Measurements from ENCODE around the gene UNC5CL. TPM values are rescaled to one million over a fixed set of nuclear protein-coding genes. Genes with fewer than 3 reads are reported as not detected.
A peak's percentile ranks its signal among the peaks of the same experiment; 100 is the strongest.

The UNC5CL gene
- total RNA-seq, 2 experiments from 2014 or later = 1.1 to 1.6 TPM

- no peak overlapping the region for H3K27ac Mint-ChIP-seq
- CTCF ChIA-PET = interaction anchor here (1.2 to 4.0 kb wide), 7 partner anchors 9 to 29 kb away, joined by 3 to 23 read pairs (median 5); partner anchors contain the start of gene TSPO2
- H3K27me3 Mint-ChIP-seq = no peaks in the 10 kb centered on the region
- peaks cover 15% of the 10 kb centered on the region for H3K4me1 Mint-ChIP-seq
- POLR2A ChIA-PET = interaction anchor here (0.6 kb wide), 1 partner anchor 317 kb away, joined by 3 read pairs; no protein-coding TSS in a partner anchor
- H3K9me3 Mint-ChIP-seq = peaks cover 2% of the 10 kb centered on the region
- DNase-seq = no peak
- no peak overlapping the region for H3K4me3 Mint-ChIP-seq
- H3K36me3 Mint-ChIP-seq (ENCODE audit: low read depth) = peaks cover 5% of the 10 kb centered on the region
Measured at GRCh38 chr6:41056768-41057490, 17.9 kb upstream of the UNC5CL start.

- CTCF ChIA-PET = interaction anchor here (1.9 to 4.0 kb wide), 4 partner anchors 13 to 27 kb away, joined by 4 to 23 read pairs (median 6); partner anchors contain the start of genes NFYA, OARD1 and TSPO2
Measured at GRCh38 chr6:41055149-41055548, 16.1 kb upstream of the UNC5CL start.

GRCh38 chr6:41054511-41054910 lies 15.5 kb upstream of the UNC5CL start:
- Mint-ChIP-seq H3K27ac (no peak overlapping the region), H3K4me3 (no peak overlapping the region), H3K4me1 (peaks cover 23% of the 10 kb centered on the region), H3K9me3 (peaks cover 3% of the 10 kb centered on the region), H3K27me3 (no peaks in the 10 kb centered on the region), H3K36me3 (ENCODE audit: low read depth) (peaks cover 5% of the 10 kb centered on the region)
- ChIA-PET CTCF (interaction anchor here (1.2 to 4.0 kb wide), 9 partner anchors 9 to 186 kb away, joined by 3 to 23 read pairs (median 4); partner anchors contain the start of genes NFYA, OARD1, TSPO2 and UNC5CL), POLR2A (no interaction called here)
- DNase-seq = no peak

More at GRCh38 chr6:41055149-41055548, 16.1 kb upstream of the UNC5CL start:
- no peak for DNase-seq
- H3K4me1 Mint-ChIP-seq = peaks cover 23% of the 10 kb centered on the region
- no peak overlapping the region for H3K4me3 Mint-ChIP-seq
- H3K27me3 Mint-ChIP-seq = no peaks in the 10 kb centered on the region
- peaks cover 5% of the 10 kb centered on the region for H3K36me3 Mint-ChIP-seq (ENCODE audit: low read depth)
- peaks cover 3% of the 10 kb centered on the region for H3K9me3 Mint-ChIP-seq
- no peak overlapping the region for H3K27ac Mint-ChIP-seq
- POLR2A ChIA-PET = no interaction called here

GRCh38 chr6:41053041-41053440 lies 14.0 kb upstream of the UNC5CL start, which contains the start of gene APOBEC2:
APOBEC2 (plus strand) TSS chr6:41053202; CDS start chr6:41053348, 146 bp downstream.
- peaks cover 20% of the 10 kb centered on the region for H3K4me1 Mint-ChIP-seq
- ChIA-PET CTCF (interaction anchor here (1.2 to 1.7 kb wide), 9 partner anchors 8 to 188 kb away, joined by 3 to 5 read pairs (median 4); partner anchors contain the start of genes TSPO2 and UNC5CL), POLR2A (no interaction called here)
- peak within 1 kb of the TSS; percentile 86 for H3K27ac Mint-ChIP-seq
- no peaks in the 10 kb centered on the region for H3K27me3 Mint-ChIP-seq
- no peak within 1 kb of the TSS for H3K4me3 Mint-ChIP-seq
- peaks cover 5% of the 10 kb centered on the region for H3K36me3 Mint-ChIP-seq (ENCODE audit: low read depth)
- no peak for DNase-seq
- peaks cover 3% of the 10 kb centered on the region for H3K9me3 Mint-ChIP-seq

GRCh38 chr6:41051873-41052272 lies 12.9 kb upstream of the UNC5CL start:
- Mint-ChIP-seq H3K9me3 (peaks cover 3% of the 10 kb centered on the region), H3K4me1 (peaks cover 20% of the 10 kb centered on the region), H3K36me3 (ENCODE audit: low read depth) (peaks cover 5% of the 10 kb centered on the region), H3K27ac (peak overlapping the region; percentile 86), H3K4me3 (no peak overlapping the region), H3K27me3 (no peaks in the 10 kb centered on the region)
- ChIA-PET POLR2A (no interaction called here), CTCF (interaction anchor here (1.2 to 1.6 kb wide), 2 partner anchors 11 to 24 kb away, joined by 4 to 5 read pairs; no protein-coding TSS in a partner anchor)
- DNase-seq = no peak

GRCh38 chr6:41050536-41050935 lies 11.5 kb upstream of the UNC5CL start:
- Mint-ChIP-seq H3K36me3 (ENCODE audit: low read depth) (peaks cover 5% of the 10 kb centered on the region), H3K27ac (no peak overlapping the region), H3K4me3 (no peak overlapping the region), H3K9me3 (peaks cover 3% of the 10 kb centered on the region), H3K4me1 (peaks cover 20% of the 10 kb centered on the region), H3K27me3 (no peaks in the 10 kb centered on the region)
- CTCF ChIA-PET = interaction anchor here (2.7 to 3.1 kb wide), 2 partner anchors 10 to 22 kb away, joined by 12 to 17 read pairs; no protein-coding TSS in a partner anchor
- POLR2A ChIA-PET = no interaction called here
- no peak for DNase-seq

GRCh38 chr6:41049955-41050354 lies 10.9 kb upstream of the UNC5CL start:
- CTCF ChIA-PET = interaction anchor here (1.2 to 3.1 kb wide), 4 partner anchors 9 to 22 kb away, joined by 3 to 17 read pairs (median 8); no protein-coding TSS in a partner anchor
- Mint-ChIP-seq H3K27me3 (no peaks in the 10 kb centered on the region), H3K9me3 (peaks cover 3% of the 10 kb centered on the region), H3K27ac (no peak overlapping the region), H3K36me3 (ENCODE audit: low read depth) (peaks cover 5% of the 10 kb centered on the region), H3K4me1 (peaks cover 20% of the 10 kb centered on the region), H3K4me3 (no peak overlapping the region)
- DNase-seq = no peak
- POLR2A ChIA-PET = no interaction called here

- Mint-ChIP-seq H3K27ac (no peak overlapping the region), H3K9me3 (peaks cover 3% of the 10 kb centered on the region), H3K36me3 (ENCODE audit: low read depth) (peaks cover 5% of the 10 kb centered on the region), H3K27me3 (no peaks in the 10 kb centered on the region), H3K4me3 (no peak overlapping the region), H3K4me1 (peaks cover 20% of the 10 kb centered on the region)
- no peak for DNase-seq
- ChIA-PET POLR2A (no interaction called here), CTCF (interaction anchor here (1.2 to 3.1 kb wide), 4 partner anchors 9 to 21 kb away, joined by 3 to 17 read pairs (median 8); no protein-coding TSS in a partner anchor)
Measured at GRCh38 chr6:41049521-41049920, 10.5 kb upstream of the UNC5CL start.

- Mint-ChIP-seq H3K27ac (peak overlapping the region; percentile 14), H3K27me3 (no peaks in the 10 kb centered on the region), H3K4me1 (peaks cover 17% of the 10 kb centered on the region), H3K36me3 (ENCODE audit: low read depth) (peaks cover 5% of the 10 kb centered on the region), H3K9me3 (peaks cover 3% of the 10 kb centered on the region), H3K4me3 (no peak overlapping the region)
- CTCF ChIA-PET = interaction anchor here (2.7 to 3.1 kb wide), 2 partner anchors 8 to 20 kb away, joined by 12 to 17 read pairs; no protein-coding TSS in a partner anchor
- POLR2A ChIA-PET = no interaction called here
- DNase-seq = no peak
Measured at GRCh38 chr6:41047745-41048732, 9.0 kb upstream of the UNC5CL start.

- H3K27ac Mint-ChIP-seq = peak overlapping the region; percentile 14
- H3K4me1 Mint-ChIP-seq = peaks cover 11% of the 10 kb centered on the region
- no peak overlapping the region for H3K4me3 Mint-ChIP-seq
- no peak for DNase-seq
- H3K9me3 Mint-ChIP-seq = peaks cover 3% of the 10 kb centered on the region
- H3K27me3 Mint-ChIP-seq = no peaks in the 10 kb centered on the region
- peaks cover 5% of the 10 kb centered on the region for H3K36me3 Mint-ChIP-seq (ENCODE audit: low read depth)
- ChIA-PET CTCF (interaction anchor here (4.6 kb wide), 1 partner anchor 14 kb away, joined by 22 read pairs; no protein-coding TSS in a partner anchor), POLR2A (no interaction called here)
Measured at GRCh38 chr6:41047306-41047705, 8.3 kb upstream of the UNC5CL start.

GRCh38 chr6:41046084-41046483 lies 7.1 kb upstream of the UNC5CL start:
- no peak overlapping the region for H3K27ac Mint-ChIP-seq
- H3K4me1 Mint-ChIP-seq = peaks cover under 1% of the 10 kb centered on the region
- POLR2A ChIA-PET = no interaction called here
- H3K27me3 Mint-ChIP-seq = no peaks in the 10 kb centered on the region
- no peaks in the 10 kb centered on the region for H3K36me3 Mint-ChIP-seq (ENCODE audit: low read depth)
- H3K4me3 Mint-ChIP-seq = no peak overlapping the region
- no peak for DNase-seq
- no peaks in the 10 kb centered on the region for H3K9me3 Mint-ChIP-seq
- CTCF ChIA-PET = interaction anchor here (2.2 to 4.6 kb wide), 2 partner anchors 10 to 12 kb away, joined by 9 to 22 read pairs; no protein-coding TSS in a partner anchor

- no peak overlapping the region for H3K27ac Mint-ChIP-seq
- DNase-seq = no peak
- CTCF ChIA-PET = interaction anchor here (0.8 to 4.6 kb wide), 3 partner anchors 8 to 12 kb away, joined by 3 to 22 read pairs (median 9); no protein-coding TSS in a partner anchor
Measured at GRCh38 chr6:41045664-41046063, 6.6 kb upstream of the UNC5CL start.

More at GRCh38 chr6:41045664-41046063, 6.6 kb upstream of the UNC5CL start:
- no peaks in the 10 kb centered on the region for H3K9me3 Mint-ChIP-seq
- no peaks in the 10 kb centered on the region for H3K27me3 Mint-ChIP-seq
- H3K4me3 Mint-ChIP-seq = no peak overlapping the region
- POLR2A ChIA-PET = no interaction called here
- peaks cover 4% of the 10 kb centered on the region for H3K4me1 Mint-ChIP-seq
- no peaks in the 10 kb centered on the region for H3K36me3 Mint-ChIP-seq (ENCODE audit: low read depth)

Measured in activated CD4-positive, alpha-beta T cell treated with anti-CD3 and anti-CD28 coated beads, Interleukin-2, amount 10 ng/mL, durations not matched to agents 7 days and 5 days (primary cell).